CD14-positive monocyte (primary cell): ENCODE results near the gene CALM1. TPM values are rescaled to one million over a fixed set of nuclear protein-coding genes. Genes with fewer than 3 reads are reported as not detected.

Experiments
- DNase-seq, 3 donors: peaks; one replicate each; pipeline ENCODE4 v3.0.0-alpha.2; 2011 to 2022
- H2AFZ ChIP-seq: 2 replicates; pipeline ENCODE4 v1.6.0; 2012; ENCODE audit warnings: mild to moderate bottlenecking, low read depth, low read length, inconsistent platforms; ENCODE audit not compliant: insufficient read depth, poor library complexity, severe bottlenecking
- H3K27ac ChIP-seq, 2 donors: 1 replicate in 1 of 2; 2 replicates in 1 of 2; pipeline ENCODE4 v1.5.1; 2012 to 2013; ENCODE audit warnings: low read length in 2 of 2, control low read depth in 1 of 2, inconsistent platforms in 1 of 2, low read depth in 1 of 2, mild to moderate bottlenecking in 1 of 2
- H3K27me3 ChIP-seq, 2 donors: one replicate each; pipeline versions ENCODE4 v1.6.0 to v1.6.1; 2011 to 2013; ENCODE audit warnings: low read length in 2 of 2; ENCODE audit not compliant: control insufficient read depth in 2 of 2, insufficient read depth in 2 of 2
- H3K36me3 ChIP-seq, 2 donors: replicated peaks in 1 of 2; 1 replicate in 1 of 2; 2 replicates in 1 of 2; pipeline versions ENCODE4 v1.5.1 to v1.6.1; 2012 to 2013; ENCODE audit warnings: low read length in 2 of 2, control low read depth in 1 of 2, inconsistent platforms in 1 of 2, mild to moderate bottlenecking in 1 of 2; ENCODE audit not compliant: insufficient read depth in 2 of 2, control insufficient read depth in 1 of 2
- H3K4me1 ChIP-seq, 2 donors: 1 replicate in 1 of 2; 2 replicates in 1 of 2; pipeline versions ENCODE4 v1.5.1 to v1.6.1; 2012 to 2013; ENCODE audit warnings: low read length in 2 of 2, control low read depth in 1 of 2, inconsistent platforms in 1 of 2, mild to moderate bottlenecking in 1 of 2, moderate library complexity in 1 of 2; ENCODE audit not compliant: insufficient read depth in 2 of 2, control insufficient read depth in 1 of 2
- H3K4me2 ChIP-seq: replicated peaks from 2 replicates; pipeline ENCODE3; 2012; ENCODE audit warnings: low read length, moderate library complexity, mild to moderate bottlenecking; ENCODE audit not compliant: poor library complexity, severe bottlenecking; ENCODE audit errors: extremely low read depth
- H3K4me3 ChIP-seq, 3 experiments: fragments of 200-600 bp in 1 of 3; sonication (generic) in 1 of 3; replicated peaks in 1 of 3; 1 replicate in 2 of 3; 2 replicates in 1 of 3; pipeline ENCODE4 v1.5.1; 2011 to 2013; ENCODE audit warnings: low read length in 3 of 3, mild to moderate bottlenecking in 3 of 3, control low read depth in 2 of 3, low read depth in 2 of 3, inconsistent platforms in 1 of 3, moderate library complexity in 1 of 3
- H3K79me2 ChIP-seq: 2 replicates; pipeline ENCODE4 v1.6.0; 2012; ENCODE audit warnings: mild to moderate bottlenecking, control low read depth, inconsistent platforms, low read length, moderate library complexity; ENCODE audit not compliant: insufficient read depth
- H3K9ac ChIP-seq: 2 replicates; pipeline ENCODE4 v1.6.0; 2017; ENCODE audit warnings: low read length, mild to moderate bottlenecking; ENCODE audit not compliant: insufficient read depth, poor library complexity, severe bottlenecking
- H3K9me3 ChIP-seq, 2 donors: replicated peaks in 1 of 2; 1 replicate in 1 of 2; 2 replicates in 1 of 2; pipeline versions ENCODE4 v1.5.1 to v1.6.1; 2012 to 2013; ENCODE audit warnings: low read length in 2 of 2, control low read depth in 1 of 2; ENCODE audit not compliant: control insufficient read depth in 1 of 2, insufficient read depth in 1 of 2
- H4K20me1 ChIP-seq: 2 replicates; pipeline ENCODE4 v1.6.0; 2012; ENCODE audit warnings: mild to moderate bottlenecking, low read length, control low read depth, moderate library complexity; ENCODE audit not compliant: insufficient read depth
- H3K27ac Mint-ChIP-seq, 7 donors: one replicate each; pipeline ENCODE4 v1.8.0; 2020; ENCODE audit warnings: mild to moderate bottlenecking in 7 of 7, mixed read lengths in 7 of 7, moderate library complexity in 6 of 7, inconsistent platforms in 2 of 7
- H3K27me3 Mint-ChIP-seq, 3 donors: one replicate each; pipeline ENCODE4 v1.8.0; 2021 to 2022; ENCODE audit warnings: low read depth in 3 of 3, mild to moderate bottlenecking in 3 of 3, mixed read lengths in 3 of 3, moderate library complexity in 3 of 3, inconsistent platforms in 1 of 3
- H3K36me3 Mint-ChIP-seq, 2 donors: one replicate each; pipeline ENCODE4 v1.8.0; 2020; ENCODE audit warnings: mixed read lengths in 2 of 2, inconsistent platforms in 1 of 2, mild to moderate bottlenecking in 1 of 2
- H3K4me1 Mint-ChIP-seq: one replicate; pipeline ENCODE4 v1.8.0; 2020; ENCODE audit warnings: mild to moderate bottlenecking, mixed read lengths
- H3K4me3 Mint-ChIP-seq, 2 donors: one replicate each; pipeline ENCODE4 v1.8.0; 2020; ENCODE audit warnings: mild to moderate bottlenecking in 2 of 2, mixed read lengths in 2 of 2, moderate library complexity in 1 of 2
- H3K9me3 Mint-ChIP-seq, 7 donors: one replicate each; pipeline ENCODE4 v1.8.0; 2020 to 2022; ENCODE audit warnings: mixed read lengths in 7 of 7, mild to moderate bottlenecking in 6 of 7, moderate library complexity in 6 of 7, inconsistent platforms in 2 of 7
- WGBS: methylation state at CpG from one replicate; pipeline ENCODE4 v1.1.5; 2013; ENCODE audit warnings: missing lambda C conversion rate; ENCODE audit not compliant: insufficient coverage; 5-methylcytosine and 5-hydroxymethylcytosine counted together
- intact Hi-C, 2 donors: fragments of 100-400 bp; cut with micrococcal nuclease; formaldehyde crosslinking; loops; one replicate each; pipeline versions ENCODE4 v1.15.0 to v1.15.1; 2023
- polyA plus RNA-seq, 3 donors: library from polyadenylated mRNA; depleted of rRNA in 1 of 3; unstranded in 2 of 3; stranded (reverse) in 1 of 3; fragments of 300-500 nt in 2 of 3; fragments of >200 nt in 1 of 3; fragmentation: Illumina TruSeq in 2 of 3; gene quantifications; 1 replicate in 2 of 3; 2 replicates in 1 of 3; pipeline ENCODE4 v1.2.3, GENCODE V29; 2012 to 2021
- TF ChIP-seq, protein P1 (sequence below): fragments of 200-600 bp; IDR thresholded peaks from one replicate; pipeline ENCODE4 v1.8.0; 2022; ENCODE audit warnings: antibody characterized with exemption, mild to moderate bottlenecking

Gene CALM1
- polyA plus RNA-seq, 3 donors, result 277 to 912 (median 906) TPM

DNA sequence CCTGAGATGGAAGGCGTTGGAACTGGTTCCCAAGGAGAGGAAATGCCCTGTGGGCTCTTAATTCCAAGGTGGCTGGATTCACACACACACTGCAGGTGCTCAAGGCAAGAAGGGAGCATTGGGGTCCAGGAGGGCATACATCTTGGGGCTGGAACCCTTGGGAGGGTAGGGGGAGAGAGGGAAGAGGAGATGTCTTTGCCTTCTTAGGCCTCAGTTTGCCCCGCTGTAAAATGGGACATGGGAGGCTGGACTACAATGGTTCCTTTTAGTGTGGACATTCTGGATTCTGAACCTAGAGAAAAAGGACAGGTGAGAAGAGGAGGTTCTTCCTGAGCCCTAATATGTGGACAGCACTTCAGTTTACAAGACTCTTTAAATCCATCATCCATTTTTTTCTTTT lies 43.8 kb downstream of the CALM1 start:
- Mint-ChIP-seq H3K4me3 (no peak overlapping the region), H3K9me3 (peaks cover 0 to 3% (median 0%) of the 10 kb centered on the region in 7 donors), H3K27ac (no peak overlapping the region), H3K27me3 (peaks cover 1 to 4% (median 3%) of the 10 kb centered on the region in 3 donors), H3K4me1 (peaks cover 7% of the 10 kb centered on the region), H3K36me3 (no peaks in the 10 kb centered on the region)
- Histone ChIP-seq H2AFZ (no peak overlapping the region), H4K20me1 (no peaks in the 10 kb centered on the region), H3K4me1 (no peaks in the 10 kb centered on the region), H3K27ac (no peak overlapping the region), H3K79me2 (no peaks in the 10 kb centered on the region), H3K4me3 (no peak overlapping the region), H3K4me2 (no peak overlapping the region), H3K36me3 (no peaks in the 10 kb centered on the region), H3K9me3 (no peaks in the 10 kb centered on the region), H3K9ac (no peak overlapping the region), H3K27me3 (no peaks in the 10 kb centered on the region)
- TF ChIP-seq, protein P1, sequence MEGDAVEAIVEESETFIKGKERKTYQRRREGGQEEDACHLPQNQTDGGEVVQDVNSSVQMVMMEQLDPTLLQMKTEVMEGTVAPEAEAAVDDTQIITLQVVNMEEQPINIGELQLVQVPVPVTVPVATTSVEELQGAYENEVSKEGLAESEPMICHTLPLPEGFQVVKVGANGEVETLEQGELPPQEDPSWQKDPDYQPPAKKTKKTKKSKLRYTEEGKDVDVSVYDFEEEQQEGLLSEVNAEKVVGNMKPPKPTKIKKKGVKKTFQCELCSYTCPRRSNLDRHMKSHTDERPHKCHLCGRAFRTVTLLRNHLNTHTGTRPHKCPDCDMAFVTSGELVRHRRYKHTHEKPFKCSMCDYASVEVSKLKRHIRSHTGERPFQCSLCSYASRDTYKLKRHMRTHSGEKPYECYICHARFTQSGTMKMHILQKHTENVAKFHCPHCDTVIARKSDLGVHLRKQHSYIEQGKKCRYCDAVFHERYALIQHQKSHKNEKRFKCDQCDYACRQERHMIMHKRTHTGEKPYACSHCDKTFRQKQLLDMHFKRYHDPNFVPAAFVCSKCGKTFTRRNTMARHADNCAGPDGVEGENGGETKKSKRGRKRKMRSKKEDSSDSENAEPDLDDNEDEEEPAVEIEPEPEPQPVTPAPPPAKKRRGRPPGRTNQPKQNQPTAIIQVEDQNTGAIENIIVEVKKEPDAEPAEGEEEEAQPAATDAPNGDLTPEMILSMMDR, result no peak
- intact Hi-C loops, result no loop called here
- DNase-seq, result no peak
- WGBS, result 97% methylated on average over 2 of the region's 2 CpGs

DNA sequence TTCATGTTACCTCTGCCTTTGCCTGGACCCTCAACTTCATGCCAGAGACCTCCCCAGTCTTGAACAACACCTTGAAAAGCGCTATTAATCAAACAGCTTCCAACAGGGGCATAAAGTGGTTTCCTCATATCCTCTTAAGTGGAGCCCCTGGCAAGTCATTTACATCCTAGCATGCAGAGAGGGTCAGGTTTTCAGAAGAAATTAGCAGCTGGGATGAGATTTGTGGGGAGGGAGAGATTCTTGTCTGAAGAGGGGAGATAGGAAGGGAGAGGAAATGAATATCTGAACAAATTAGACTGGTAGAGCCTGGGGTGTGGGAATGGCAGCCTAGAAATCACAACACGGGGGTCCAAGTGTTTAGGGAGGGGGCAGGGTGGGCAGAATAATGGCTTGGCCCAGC lies 45.6 kb downstream of the CALM1 start:
- Histone ChIP-seq H3K79me2 (no peaks in the 10 kb centered on the region), H3K4me3 (no peak overlapping the region), H3K4me2 (no peak overlapping the region), H3K27me3 (no peaks in the 10 kb centered on the region), H3K27ac (no peak overlapping the region), H3K36me3 (no peaks in the 10 kb centered on the region), H2AFZ (no peak overlapping the region), H3K4me1 (no peaks in the 10 kb centered on the region), H4K20me1 (no peaks in the 10 kb centered on the region), H3K9me3 (no peaks in the 10 kb centered on the region), H3K9ac (no peak overlapping the region)
- TF ChIP-seq, protein P1, result no peak
- Mint-ChIP-seq H3K27ac (no peak overlapping the region), H3K27me3 (peaks cover 2 to 6% (median 3%) of the 10 kb centered on the region in 3 donors), H3K4me1 (peaks cover 7% of the 10 kb centered on the region), H3K36me3 (no peaks in the 10 kb centered on the region), H3K4me3 (no peak overlapping the region), H3K9me3 (peaks cover 0 to 5% (median 2%) of the 10 kb centered on the region in 7 donors)
- intact Hi-C loops, result no loop called here
- DNase-seq, result no peak
- 93% methylated on average over 2 of the region's 2 CpGs for whole genome bisulfite sequencing
